HepG2 (cell line): ENCODE data around the gene RPS2. TPM values are rescaled to one million over a fixed set of nuclear protein-coding genes. Genes with fewer than 3 reads are reported as not detected.

ENCODE experiments used
- BHLHE40 ChIP-seq: IDR thresholded peaks from 2 replicates; pipeline ENCODE4 v1.6.1; 2011; ENCODE audit warnings: low read length, improper control_type of control experiment
- BORCS8-MEF2B ChIP-seq: sonication (generic); formaldehyde crosslinking; IDR thresholded peaks from 2 replicates; pipeline ENCODE4 v1.8.0; 2022; ENCODE audit warnings: mild to moderate bottlenecking, missing genetic modification reagents
- CENPX ChIP-seq: sonication (generic); formaldehyde crosslinking; IDR thresholded peaks from 2 replicates; pipeline ENCODE4 v1.9.0; 2021; ENCODE audit warnings: mild to moderate bottlenecking, missing genetic modification reagents, moderate library complexity
- CHCHD3 ChIP-seq: sonication (generic); formaldehyde crosslinking; IDR thresholded peaks from 2 replicates; pipeline ENCODE4 v1.8.0; 2022; ENCODE audit warnings: mild to moderate bottlenecking, missing genetic modification reagents, moderate library complexity
- FOXM1 ChIP-seq: sonication (generic); formaldehyde crosslinking; IDR thresholded peaks from 2 replicates; pipeline ENCODE4 v1.5.0; 2020; ENCODE audit warnings: missing genetic modification reagents
- GATA4 ChIP-seq: sonication (generic); IDR thresholded peaks from 2 replicates; pipeline ENCODE4 v1.6.1; 2016; ENCODE audit warnings: antibody characterized with exemption, low read depth, borderline replicate concordance
- JUNB ChIP-seq: sonication (generic); formaldehyde crosslinking; IDR thresholded peaks from 2 replicates; pipeline ENCODE4 v1.8.0; 2022; ENCODE audit warnings: missing genetic modification reagents, mild to moderate bottlenecking, borderline replicate concordance
- NR2F2 ChIP-seq: IDR thresholded peaks from 2 replicates; pipeline ENCODE4 v1.6.1; 2012; ENCODE audit warnings: low read depth, inconsistent platforms, borderline replicate concordance
- SMARCE1 ChIP-seq: fragments of 450-650 bp; IDR thresholded peaks from 2 replicates; pipeline ENCODE4 v1.6.1; 2017; ENCODE audit warnings: borderline replicate concordance
- STAG1 ChIP-seq: sonication (generic); formaldehyde crosslinking; IDR thresholded peaks from 2 replicates; pipeline ENCODE4 v1.4.0; 2020; ENCODE audit warnings: missing genetic modification reagents
- TOPORS ChIP-seq: sonication (generic); formaldehyde crosslinking; IDR thresholded peaks from 2 replicates; pipeline ENCODE4 v1.8.0; 2023; ENCODE audit warnings: mild to moderate bottlenecking, missing genetic modification reagents
- ZNF326 ChIP-seq: sonication (generic); formaldehyde crosslinking; IDR thresholded peaks from 2 replicates; pipeline ENCODE4 v1.4.0; 2020; ENCODE audit warnings: missing genetic modification reagents, borderline replicate concordance
- ZNF451 ChIP-seq: sonication (generic); formaldehyde crosslinking; IDR thresholded peaks from 2 replicates; pipeline ENCODE4 v1.5.0; 2020; ENCODE audit warnings: mild to moderate bottlenecking, missing genetic modification reagents
- ZNF563 ChIP-seq: sonication (generic); formaldehyde crosslinking; IDR thresholded peaks from 2 replicates; pipeline ENCODE4 v1.8.0; 2022; ENCODE audit warnings: mild to moderate bottlenecking, moderate library complexity, missing genetic modification reagents
- ZNF570 ChIP-seq: sonication (generic); formaldehyde crosslinking; IDR thresholded peaks from 2 replicates; pipeline ENCODE4 v1.4.0; 2020; ENCODE audit warnings: mild to moderate bottlenecking, missing genetic modification reagents, borderline replicate concordance
- polyA plus RNA-seq, 8 experiments: library from polyadenylated mRNA; depleted of rRNA in 3 of 8; stranded (reverse) in 7 of 8; unstranded in 1 of 8; fragments of >200 nt; fragmentation: Illumina TruSeq in 4 of 8; extraction: Trizol in 4 of 8; gene quantifications; 2 replicates each; pipeline versions ENCODE4 v1.2.1 to v1.2.3, GENCODE V29; 2011 to 2016; ENCODE audit warnings: low read depth in 4 of 8, missing spikeins in 1 of 8, mixed read lengths in 1 of 8; ENCODE audit not compliant: insufficient read depth in 1 of 8
- total RNA-seq, 5 experiments: library from RNA; depleted of rRNA; stranded (reverse); fragments of >200 nt; fragmentation: Illumina TruSeq; extraction: Trizol; gene quantifications; 2 replicates each; pipeline ENCODE4 v1.2.3, GENCODE V29; 2016; ENCODE audit warnings: low read depth in 1 of 5
- TF ChIP-seq, protein P1 (sequence below): sonication (generic); formaldehyde crosslinking; IDR thresholded peaks from 2 replicates; pipeline ENCODE4 v1.5.0; 2020; ENCODE audit warnings: missing genetic modification reagents
- TF ChIP-seq, protein P2 (sequence below): IDR thresholded peaks from 2 replicates; pipeline ENCODE4 v1.6.1; 2016; ENCODE audit warnings: missing genetic modification reagents, missing compliant biosample characterization
- TF ChIP-seq, protein P3 (sequence below): sonication (generic); formaldehyde crosslinking; IDR thresholded peaks from 2 replicates; pipeline ENCODE4 v1.4.0; 2020; ENCODE audit warnings: missing genetic modification reagents
- TF ChIP-seq, protein P4 (sequence below): sonication (generic); formaldehyde crosslinking; IDR thresholded peaks from 2 replicates; pipeline ENCODE4 v1.4.0; 2020; ENCODE audit warnings: missing genetic modification reagents, mild to moderate bottlenecking, borderline replicate concordance

Gene RPS2
- total and polyA plus RNA-seq, 2 of the 13 experiments (the other 11 are each of a cell fraction or from before 2014, with no cell fraction given): 1,908 to 4,514 TPM

DNA sequence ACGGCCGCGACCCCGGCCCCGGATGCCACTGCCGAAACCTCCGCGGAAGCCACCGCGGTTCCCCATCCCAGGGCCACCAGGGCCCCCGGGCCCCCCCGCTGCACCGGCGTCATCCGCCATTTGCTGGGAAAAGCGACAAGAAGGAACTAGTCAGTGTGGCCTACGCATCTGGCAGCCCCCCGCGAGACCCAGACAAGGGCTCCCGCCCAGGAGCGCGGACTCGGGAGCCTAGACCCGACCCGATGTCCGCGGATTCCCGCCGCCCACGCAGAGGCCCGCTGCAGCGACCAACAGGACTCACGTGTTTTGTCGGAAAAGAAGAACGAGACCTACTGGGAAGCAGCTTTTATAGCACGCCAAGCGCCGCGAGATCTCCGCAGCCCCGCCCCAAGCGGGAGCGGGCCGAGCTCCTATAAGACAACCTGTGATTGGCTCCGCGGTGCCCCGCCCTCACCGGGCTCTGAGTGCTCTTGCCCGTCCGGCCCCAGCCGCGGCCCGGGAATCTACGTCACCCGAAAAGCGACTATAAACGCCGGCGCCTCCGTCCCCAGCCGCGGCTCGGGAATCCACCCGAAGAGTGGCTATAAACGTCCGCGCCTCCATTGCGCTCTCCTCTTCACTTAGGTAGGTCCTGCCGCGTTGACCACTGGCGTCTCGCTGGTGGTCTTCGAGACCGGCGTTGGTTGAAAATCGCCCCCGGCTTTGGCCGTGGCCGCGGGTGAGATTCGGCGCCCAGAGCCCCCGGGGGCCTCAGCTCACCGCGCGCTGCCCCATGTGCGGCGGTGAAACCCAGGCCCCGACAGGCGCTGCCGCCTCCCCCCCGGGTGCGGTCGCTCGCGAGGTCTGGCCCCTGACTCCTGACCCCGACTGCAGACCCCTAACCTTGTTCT, at the start of gene RPS2 (continued):
- TF ChIP-seq JUNB (CRISPR knock-in tag): no peak
- no peak; the same call in 1 of the 2 replicates for TF ChIP-seq ZNF563
- TF ChIP-seq BORCS8-MEF2B (CRISPR knock-in tag): no peak
- TF ChIP-seq ZNF570 (CRISPR knock-in tag): no peak
- no peak; the same call in 1 of the 2 replicates for TF ChIP-seq TOPORS (CRISPR knock-in tag)
- no peak for TF ChIP-seq NR2F2
- no peak for TF ChIP-seq CHCHD3 (CRISPR knock-in tag)
- TF ChIP-seq SMARCE1: no peak
- TF ChIP-seq, protein P1, sequence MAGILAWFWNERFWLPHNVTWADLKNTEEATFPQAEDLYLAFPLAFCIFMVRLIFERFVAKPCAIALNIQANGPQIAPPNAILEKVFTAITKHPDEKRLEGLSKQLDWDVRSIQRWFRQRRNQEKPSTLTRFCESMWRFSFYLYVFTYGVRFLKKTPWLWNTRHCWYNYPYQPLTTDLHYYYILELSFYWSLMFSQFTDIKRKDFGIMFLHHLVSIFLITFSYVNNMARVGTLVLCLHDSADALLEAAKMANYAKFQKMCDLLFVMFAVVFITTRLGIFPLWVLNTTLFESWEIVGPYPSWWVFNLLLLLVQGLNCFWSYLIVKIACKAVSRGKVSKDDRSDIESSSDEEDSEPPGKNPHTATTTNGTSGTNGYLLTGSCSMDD (CRISPR knock-in tag): no peak
- peak; percentile 84; the same call in 1 of the 2 replicates for TF ChIP-seq GATA4
- peak; percentile 59; the same call in 1 of the 2 replicates for TF ChIP-seq ZNF451 (CRISPR knock-in tag)
- TF ChIP-seq ZNF326: no peak
- TF ChIP-seq CENPX: no peak
- no peak for TF ChIP-seq STAG1 (CRISPR knock-in tag)
- TF ChIP-seq, protein P2, sequence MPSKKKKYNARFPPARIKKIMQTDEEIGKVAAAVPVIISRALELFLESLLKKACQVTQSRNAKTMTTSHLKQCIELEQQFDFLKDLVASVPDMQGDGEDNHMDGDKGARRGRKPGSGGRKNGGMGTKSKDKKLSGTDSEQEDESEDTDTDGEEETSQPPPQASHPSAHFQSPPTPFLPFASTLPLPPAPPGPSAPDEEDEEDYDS (CRISPR knock-in tag): peak; percentile 96
- no peak for TF ChIP-seq FOXM1 (CRISPR knock-in tag)
- TF ChIP-seq, protein P3, sequence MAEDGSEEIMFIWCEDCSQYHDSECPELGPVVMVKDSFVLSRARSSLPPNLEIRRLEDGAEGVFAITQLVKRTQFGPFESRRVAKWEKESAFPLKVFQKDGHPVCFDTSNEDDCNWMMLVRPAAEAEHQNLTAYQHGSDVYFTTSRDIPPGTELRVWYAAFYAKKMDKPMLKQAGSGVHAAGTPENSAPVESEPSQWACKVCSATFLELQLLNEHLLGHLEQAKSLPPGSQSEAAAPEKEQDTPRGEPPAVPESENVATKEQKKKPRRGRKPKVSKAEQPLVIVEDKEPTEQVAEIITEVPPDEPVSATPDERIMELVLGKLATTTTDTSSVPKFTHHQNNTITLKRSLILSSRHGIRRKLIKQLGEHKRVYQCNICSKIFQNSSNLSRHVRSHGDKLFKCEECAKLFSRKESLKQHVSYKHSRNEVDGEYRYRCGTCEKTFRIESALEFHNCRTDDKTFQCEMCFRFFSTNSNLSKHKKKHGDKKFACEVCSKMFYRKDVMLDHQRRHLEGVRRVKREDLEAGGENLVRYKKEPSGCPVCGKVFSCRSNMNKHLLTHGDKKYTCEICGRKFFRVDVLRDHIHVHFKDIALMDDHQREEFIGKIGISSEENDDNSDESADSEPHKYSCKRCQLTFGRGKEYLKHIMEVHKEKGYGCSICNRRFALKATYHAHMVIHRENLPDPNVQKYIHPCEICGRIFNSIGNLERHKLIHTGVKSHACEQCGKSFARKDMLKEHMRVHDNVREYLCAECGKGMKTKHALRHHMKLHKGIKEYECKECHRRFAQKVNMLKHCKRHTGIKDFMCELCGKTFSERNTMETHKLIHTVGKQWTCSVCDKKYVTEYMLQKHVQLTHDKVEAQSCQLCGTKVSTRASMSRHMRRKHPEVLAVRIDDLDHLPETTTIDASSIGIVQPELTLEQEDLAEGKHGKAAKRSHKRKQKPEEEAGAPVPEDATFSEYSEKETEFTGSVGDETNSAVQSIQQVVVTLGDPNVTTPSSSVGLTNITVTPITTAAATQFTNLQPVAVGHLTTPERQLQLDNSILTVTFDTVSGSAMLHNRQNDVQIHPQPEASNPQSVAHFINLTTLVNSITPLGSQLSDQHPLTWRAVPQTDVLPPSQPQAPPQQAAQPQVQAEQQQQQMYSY: 0 out of 2 replicates have a peak, but pooled peaks have one; percentile 47
- peak; percentile 54; the same call in 1 of the 2 replicates for TF ChIP-seq BHLHE40
- TF ChIP-seq, protein P4, sequence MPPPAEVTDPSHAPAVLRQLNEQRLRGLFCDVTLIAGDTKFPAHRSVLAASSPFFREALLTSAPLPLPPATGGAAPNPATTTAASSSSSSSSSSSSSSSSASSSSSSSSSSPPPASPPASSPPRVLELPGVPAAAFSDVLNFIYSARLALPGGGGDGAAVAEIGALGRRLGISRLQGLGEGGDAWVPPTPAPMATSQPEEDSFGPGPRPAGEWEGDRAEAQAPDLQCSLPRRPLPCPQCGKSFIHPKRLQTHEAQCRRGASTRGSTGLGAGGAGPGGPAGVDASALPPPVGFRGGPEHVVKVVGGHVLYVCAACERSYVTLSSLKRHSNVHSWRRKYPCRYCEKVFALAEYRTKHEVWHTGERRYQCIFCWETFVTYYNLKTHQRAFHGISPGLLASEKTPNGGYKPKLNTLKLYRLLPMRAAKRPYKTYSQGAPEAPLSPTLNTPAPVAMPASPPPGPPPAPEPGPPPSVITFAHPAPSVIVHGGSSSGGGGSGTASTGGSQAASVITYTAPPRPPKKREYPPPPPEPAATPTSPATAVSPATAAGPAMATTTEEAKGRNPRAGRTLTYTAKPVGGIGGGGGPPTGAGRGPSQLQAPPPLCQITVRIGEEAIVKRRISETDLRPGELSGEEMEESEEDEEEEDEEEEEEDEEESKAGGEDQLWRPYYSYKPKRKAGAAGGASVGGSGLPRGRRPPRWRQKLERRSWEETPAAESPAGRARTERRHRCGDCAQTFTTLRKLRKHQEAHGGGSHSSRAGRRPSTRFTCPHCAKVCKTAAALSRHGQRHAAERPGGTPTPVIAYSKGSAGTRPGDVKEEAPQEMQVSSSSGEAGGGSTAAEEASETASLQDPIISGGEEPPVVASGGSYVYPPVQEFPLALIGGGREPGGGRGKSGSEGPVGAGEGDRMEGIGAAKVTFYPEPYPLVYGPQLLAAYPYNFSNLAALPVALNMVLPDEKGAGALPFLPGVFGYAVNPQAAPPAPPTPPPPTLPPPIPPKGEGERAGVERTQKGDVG (CRISPR knock-in tag): no peak
